H9 (cell line): ENCODE measurements around the gene CCDC28A. TPM values are rescaled to one million over a fixed set of nuclear protein-coding genes. Genes with fewer than 3 reads are reported as not detected.

Experiments
- DNase-seq: peaks from one replicate; pipeline ENCODE4 v3.0.0-alpha.2; 2017
- H2AFZ ChIP-seq: one replicate; pipeline ENCODE4 v1.6.1; 2013; ENCODE audit warnings: mild to moderate bottlenecking, low read length, control low read depth, moderate library complexity
- H2AK5ac ChIP-seq: 2 replicates; pipeline ENCODE4 v1.6.1; 2013; ENCODE audit warnings: low read length, control low read depth, mixed read lengths; ENCODE audit not compliant: insufficient read length
- H2BK120ac ChIP-seq: one replicate; pipeline ENCODE4 v1.6.1; 2013; ENCODE audit warnings: low read depth, mild to moderate bottlenecking, low read length, control low read depth, inconsistent platforms; ENCODE audit not compliant: poor library complexity, severe bottlenecking
- H2BK12ac ChIP-seq: 2 replicates; pipeline ENCODE4 v1.6.1; 2013; ENCODE audit warnings: low read length, control low read depth, mixed read lengths, low read depth; ENCODE audit not compliant: insufficient read length
- H2BK15ac ChIP-seq: 2 replicates; pipeline ENCODE4 v1.6.1; 2013; ENCODE audit warnings: low read depth, low read length, control low read depth
- H2BK20ac ChIP-seq: one replicate; pipeline ENCODE4 v1.6.1; 2013; ENCODE audit warnings: low read depth, mild to moderate bottlenecking, low read length, control low read depth, inconsistent platforms; ENCODE audit not compliant: poor library complexity, severe bottlenecking
- H2BK5ac ChIP-seq: 2 replicates; pipeline ENCODE4 v1.6.1; 2013; ENCODE audit warnings: low read length, control low read depth, mixed read lengths; ENCODE audit not compliant: insufficient read length
- H3K14ac ChIP-seq: 2 replicates; pipeline ENCODE4 v1.6.1; 2013; ENCODE audit warnings: low read length, control low read depth; ENCODE audit not compliant: insufficient read depth
- H3K18ac ChIP-seq: 2 replicates; pipeline ENCODE4 v1.6.1; 2013; ENCODE audit warnings: low read depth, mild to moderate bottlenecking, mixed read lengths, low read length, control low read depth; ENCODE audit not compliant: insufficient read length
- H3K23ac ChIP-seq: 2 replicates; pipeline ENCODE4 v1.6.1; 2013; ENCODE audit warnings: low read length, control low read depth, mixed read lengths, low read depth; ENCODE audit not compliant: insufficient read length
- H3K23me2 ChIP-seq: 2 replicates; pipeline ENCODE4 v1.6.1; 2013; ENCODE audit warnings: low read depth, mild to moderate bottlenecking, mixed read lengths, low read length, control low read depth; ENCODE audit not compliant: insufficient read length, poor library complexity, severe bottlenecking
- H3K27ac ChIP-seq: 2 replicates; pipeline ENCODE4 v1.5.1; 2013; ENCODE audit warnings: low read length, control low read depth, mixed read lengths, low read depth; ENCODE audit not compliant: insufficient read length
- H3K27me3 ChIP-seq: 2 replicates; pipeline ENCODE4 v1.6.1; 2013; ENCODE audit warnings: low read length, control low read depth, inconsistent platforms; ENCODE audit not compliant: insufficient read depth
- H3K4ac ChIP-seq: 2 replicates; pipeline ENCODE4 v1.6.1; 2013; ENCODE audit warnings: low read depth, mild to moderate bottlenecking, control low read depth, inconsistent platforms, low read length, moderate library complexity
- H3K4me1 ChIP-seq: 2 replicates; pipeline ENCODE4 v1.6.1; 2013; ENCODE audit warnings: low read length, control low read depth, inconsistent platforms; ENCODE audit not compliant: insufficient read depth
- H3K4me2 ChIP-seq: 2 replicates; pipeline ENCODE4 v1.6.1; 2013; ENCODE audit warnings: low read length, control low read depth, mixed read lengths; ENCODE audit not compliant: insufficient read length, insufficient read depth
- H3K56ac ChIP-seq: 2 replicates; pipeline ENCODE4 v1.6.1; 2013; ENCODE audit warnings: low read depth, mild to moderate bottlenecking, mixed read lengths, low read length, control low read depth; ENCODE audit not compliant: insufficient read length
- H3K79me1 ChIP-seq: 2 replicates; pipeline ENCODE4 v1.6.1; 2013; ENCODE audit warnings: low read depth, mild to moderate bottlenecking, moderate library complexity, low read length, control low read depth, inconsistent platforms; ENCODE audit not compliant: insufficient read depth, poor library complexity, severe bottlenecking
- H3K79me2 ChIP-seq: 2 replicates; pipeline ENCODE4 v1.6.1; 2013; ENCODE audit warnings: low read length, control low read depth, inconsistent platforms; ENCODE audit not compliant: insufficient read depth
- H3K9ac ChIP-seq: 2 replicates; pipeline ENCODE4 v1.6.1; 2013; ENCODE audit warnings: low read length, control low read depth, mixed read lengths; ENCODE audit not compliant: insufficient read length; ENCODE audit errors: extremely low read depth
- H3K9me3 ChIP-seq: one replicate; pipeline ENCODE4 v1.6.1; 2013; ENCODE audit warnings: low read depth, low read length, inconsistent platforms; ENCODE audit not compliant: control insufficient read depth
- H3T11ph ChIP-seq: one replicate; pipeline ENCODE4 v1.6.1; 2013; ENCODE audit warnings: mild to moderate bottlenecking, low read length, control low read depth, inconsistent platforms
- H4K20me1 ChIP-seq: one replicate; pipeline ENCODE4 v1.6.1; 2013; ENCODE audit not compliant: control insufficient read depth, insufficient read length, insufficient read depth
- H4K5ac ChIP-seq: 2 replicates; pipeline ENCODE4 v1.6.1; 2013; ENCODE audit warnings: low read depth, mild to moderate bottlenecking, mixed read lengths, low read length, control low read depth; ENCODE audit not compliant: insufficient read length
- H4K8ac ChIP-seq: replicated peaks from 2 replicates; pipeline ENCODE4 v1.6.1; 2013; ENCODE audit warnings: low read length, control low read depth, mixed read lengths, low read depth; ENCODE audit not compliant: insufficient read length
- H4K91ac ChIP-seq: 2 replicates; pipeline ENCODE4 v1.6.1; 2013; ENCODE audit warnings: low read depth, mild to moderate bottlenecking, moderate library complexity, mixed read lengths, low read length, control low read depth; ENCODE audit not compliant: insufficient read length
- H3K27ac Mint-ChIP-seq, 3 experiments: 2 replicates in 2 of 3; 3 replicates in 1 of 3; pipeline ENCODE4 v1.8.0; 2020 to 2021; ENCODE audit warnings: mixed read lengths in 3 of 3, mild to moderate bottlenecking in 1 of 3, moderate library complexity in 1 of 3
- H3K27me3 Mint-ChIP-seq: 2 replicates; pipeline ENCODE4 v1.8.0; 2021; ENCODE audit warnings: low read depth, mild to moderate bottlenecking, moderate library complexity, mixed read lengths
- H3K36me3 Mint-ChIP-seq, 3 experiments: 2 replicates in 2 of 3; 3 replicates in 1 of 3; pipeline ENCODE4 v1.8.0; 2020 to 2021; ENCODE audit warnings: low read depth in 3 of 3, mixed read lengths in 3 of 3; ENCODE audit not compliant: insufficient read depth in 1 of 3
- H3K4me1 Mint-ChIP-seq, 2 experiments: 2 replicates each; pipeline ENCODE4 v1.8.0; 2020; ENCODE audit warnings: mixed read lengths in 2 of 2
- H3K4me3 Mint-ChIP-seq, 2 experiments: 2 replicates in 1 of 2; 3 replicates in 1 of 2; pipeline ENCODE4 v1.8.0; 2020 to 2021; ENCODE audit warnings: mild to moderate bottlenecking in 2 of 2, mixed read lengths in 2 of 2, moderate library complexity in 1 of 2
- H3K9me3 Mint-ChIP-seq, 2 experiments: 2 replicates in 1 of 2; 3 replicates in 1 of 2; pipeline ENCODE4 v1.8.0; 2020; ENCODE audit warnings: mild to moderate bottlenecking in 2 of 2, mixed read lengths in 2 of 2, moderate library complexity in 1 of 2
- CTCF ChIP-seq: fragments of 200-600 bp; sonication (generic); conservative IDR thresholded peaks from 3 replicates; pipeline ENCODE4 v1.8.0; 2021; ENCODE audit warnings: antibody characterized with exemption, mild to moderate bottlenecking
- WGBS: extraction: QIAGEN DNeasy Blood & Tissue Kit; methylation state at CpG from one replicate; pipeline ENCODE4 v1.1.7; 2013; ENCODE audit warnings: missing lambda C conversion rate, low lambda C conversion rate, mixed read lengths; ENCODE audit not compliant: insufficient read length; ENCODE audit errors: extremely low coverage; 5-methylcytosine and 5-hydroxymethylcytosine counted together
- long read RNA-seq: library from polyadenylated mRNA; unstranded; transcript quantifications from one replicate; pipeline ENCODE4 v2.0.0, GENCODE V29; 2020
- total RNA-seq: library from RNA; stranded (reverse); gene quantifications from 2 replicates; pipeline ENCODE4 v1.2.1, GENCODE V29; 2021

Gene CCDC28A
- total RNA-seq = 12.0 and 12.9 TPM in 2 replicates
- long read RNA-seq, transcript CCDC28A-202 (6 exons, 1,505 nt) = major isoform, 65 of 67 reads
- long read RNA-seq, partial matches to known transcripts = 0 of 67 reads
- long read RNA-seq, other reads (novel, unspliced or antisense) = 2 of 67 reads

- TF ChIP-seq CTCF = no peak
- H3K4me3 Mint-ChIP-seq = peak within 1 kb of the TSS; percentile 100
- no peak within 1 kb of the TSS for H2BK15ac ChIP-seq
- no peaks in the 10 kb centered on the region for H3K9me3 Mint-ChIP-seq
- no peaks in the 10 kb centered on the region for H3K27me3 ChIP-seq
- no CpG with 5 or more reads among the region's 47 CpGs for WGBS
- no peak within 1 kb of the TSS for H4K8ac ChIP-seq
- peak within 1 kb of the TSS; percentile 73 for H2BK5ac ChIP-seq
- no peak within 1 kb of the TSS for H2AK5ac ChIP-seq
- peak within 1 kb of the TSS; percentile 96 for H3K14ac ChIP-seq
- no peaks in the 10 kb centered on the region for H3K4me1 ChIP-seq
- no peaks in the 10 kb centered on the region for H4K20me1 ChIP-seq
- no peak within 1 kb of the TSS for H2BK120ac ChIP-seq
- H3K9me3 ChIP-seq = no peaks in the 10 kb centered on the region
- H3K27ac Mint-ChIP-seq = peak within 1 kb of the TSS; percentile 100
- no peaks in the 10 kb centered on the region for H3K27me3 Mint-ChIP-seq
- H3K9ac ChIP-seq = peak within 1 kb of the TSS; percentile 94
- H3K27ac ChIP-seq = peak within 1 kb of the TSS; percentile 73
- peak within 1 kb of the TSS; percentile 98 for H3K18ac ChIP-seq
- H3K79me2 ChIP-seq = no peaks in the 10 kb centered on the region
- H4K5ac ChIP-seq = no peak within 1 kb of the TSS
- no peak within 1 kb of the TSS for H3K4ac ChIP-seq
- H2AFZ ChIP-seq = peak within 1 kb of the TSS; percentile 95
- H3K23ac ChIP-seq = no peak within 1 kb of the TSS
- no peaks in the 10 kb centered on the region for H3K36me3 Mint-ChIP-seq
- no peaks in the 10 kb centered on the region for H3K79me1 ChIP-seq
- no peak within 1 kb of the TSS for H3T11ph ChIP-seq
- H2BK20ac ChIP-seq = no peak within 1 kb of the TSS
- peaks cover 10 to 19% of the 10 kb centered on the region in 2 experiments for H3K4me1 Mint-ChIP-seq
- peak within 1 kb of the TSS; percentile 75 for H3K4me2 ChIP-seq
- peaks cover 3% of the 10 kb centered on the region for H3K23me2 ChIP-seq
- peak within 1 kb of the TSS; percentile 91 for H2BK12ac ChIP-seq
- no peak within 1 kb of the TSS for H3K56ac ChIP-seq
- DNase-seq = peak; percentile 96
- H4K91ac ChIP-seq = no peak within 1 kb of the TSS
Observed at GRCh38 chr6:138773177-138774091, at the start of gene CCDC28A. TSS of gene CCDC28A (plus strand) at chr6:138773769. CDS start at chr6:138776121, 2,352 bp downstream.
